Vagina (tissue), 2 donors: Measurements from ENCODE around the gene RRP8. TPM values are rescaled to one million over a fixed set of nuclear protein-coding genes. Genes with fewer than 3 reads are reported as not detected.

Experiments
- DNase-seq, 2 donors: peaks; one replicate each; pipeline ENCODE4 v3.0.0-alpha.2; 2017; ENCODE audit errors: extremely low spot score in 2 of 2
- H3K27ac ChIP-seq: fragments of 200-600 bp; sonication (generic); one replicate; pipeline ENCODE4 v1.5.1; 2019
- H3K27me3 ChIP-seq: fragments of 200-600 bp; sonication (generic); one replicate; pipeline ENCODE4 v1.5.1; 2019
- H3K36me3 ChIP-seq, 2 donors: fragments of 200-600 bp; sonication (generic); one replicate each; pipeline ENCODE4 v1.5.1; 2017 to 2019
- H3K4me1 ChIP-seq: fragments of 200-600 bp; sonication (generic); one replicate; pipeline ENCODE4 v1.5.1; 2019
- H3K4me3 ChIP-seq, 2 donors: fragments of 200-600 bp; sonication (generic); 1 replicate in 1 of 2; 2 replicates in 1 of 2; pipeline ENCODE4 v1.5.1; 2016 to 2019
- H3K9me3 ChIP-seq: fragments of 200-600 bp; sonication (generic); one replicate; pipeline ENCODE4 v1.5.1; 2019
- POLR2A ChIP-seq, 2 donors: fragments of 450-650 bp; IDR thresholded peaks; one replicate each; pipeline ENCODE4 v1.6.1; 2017; ENCODE audit warnings: antibody characterized with exemption in 2 of 2, mild to moderate bottlenecking in 2 of 2, moderate library complexity in 2 of 2
- POLR2AphosphoS5 ChIP-seq, 2 donors: sonication (generic); formaldehyde crosslinking; IDR thresholded peaks; one replicate each; pipeline ENCODE4 v1.9.0; 2017; ENCODE audit warnings: antibody characterized with exemption in 2 of 2, mild to moderate bottlenecking in 2 of 2, low read depth in 1 of 2; ENCODE audit not compliant: insufficient read depth in 1 of 2
- intact Hi-C: fragments of 100-400 bp; cut with DNase I; formaldehyde crosslinking; loops from one replicate; pipeline ENCODE4 v1.15.1; 2023
- total RNA-seq: library from RNA; depleted of rRNA; stranded (reverse); fragments of >200 nt; gene quantifications from one replicate; pipeline ENCODE4 v1.2.3, GENCODE V29; 2016
- TF ChIP-seq, protein P1 (sequence below), 3 experiments: fragments of 450-650 bp in 2 of 3; fragments of 200-600 bp in 1 of 3; sonication (generic) in 1 of 3; IDR thresholded peaks; one replicate each; pipeline ENCODE4 v1.5.1; 2017 to 2019; ENCODE audit warnings: antibody characterized with exemption in 3 of 3, mild to moderate bottlenecking in 2 of 3, moderate library complexity in 2 of 3

RRP8 gene
- total RNA-seq, 1 donor from 2014 or later = 10.3 TPM

DNA sequence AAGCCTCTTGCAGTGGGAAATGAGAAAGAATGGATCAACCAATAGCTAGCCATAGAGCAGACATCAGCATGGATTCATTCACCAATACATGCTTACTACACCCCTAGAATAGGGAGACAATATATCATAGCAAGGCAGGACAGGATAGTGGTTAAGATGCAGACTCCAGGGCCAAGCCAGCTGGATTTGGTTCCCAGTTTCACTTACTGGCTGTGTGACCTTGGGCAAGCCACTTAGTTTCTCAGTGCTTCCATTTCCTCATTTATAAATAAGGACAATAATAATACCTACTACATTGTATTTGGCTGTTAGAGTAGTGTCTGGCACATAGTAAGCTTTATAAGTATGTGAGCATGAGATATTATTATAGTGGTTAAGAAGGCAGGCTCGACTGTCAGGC lies 45.1 kb upstream of the RRP8 start:
- Histone ChIP-seq H3K27me3 (no peaks in the 10 kb centered on the region), H3K27ac (peak overlapping the region; percentile 63), H3K36me3 (no peaks in the 10 kb centered on the region), H3K4me3 (no peak overlapping the region), H3K9me3 (no peaks in the 10 kb centered on the region), H3K4me1 (peaks cover 25% of the 10 kb centered on the region)
- TF ChIP-seq POLR2AphosphoS5 (IDR thresholded peaks at IDR 0.05; ENCODE audit: insufficient read depth in 1 of 2, low read depth in 1 of 2) = no peak
- TF ChIP-seq, protein P1, sequence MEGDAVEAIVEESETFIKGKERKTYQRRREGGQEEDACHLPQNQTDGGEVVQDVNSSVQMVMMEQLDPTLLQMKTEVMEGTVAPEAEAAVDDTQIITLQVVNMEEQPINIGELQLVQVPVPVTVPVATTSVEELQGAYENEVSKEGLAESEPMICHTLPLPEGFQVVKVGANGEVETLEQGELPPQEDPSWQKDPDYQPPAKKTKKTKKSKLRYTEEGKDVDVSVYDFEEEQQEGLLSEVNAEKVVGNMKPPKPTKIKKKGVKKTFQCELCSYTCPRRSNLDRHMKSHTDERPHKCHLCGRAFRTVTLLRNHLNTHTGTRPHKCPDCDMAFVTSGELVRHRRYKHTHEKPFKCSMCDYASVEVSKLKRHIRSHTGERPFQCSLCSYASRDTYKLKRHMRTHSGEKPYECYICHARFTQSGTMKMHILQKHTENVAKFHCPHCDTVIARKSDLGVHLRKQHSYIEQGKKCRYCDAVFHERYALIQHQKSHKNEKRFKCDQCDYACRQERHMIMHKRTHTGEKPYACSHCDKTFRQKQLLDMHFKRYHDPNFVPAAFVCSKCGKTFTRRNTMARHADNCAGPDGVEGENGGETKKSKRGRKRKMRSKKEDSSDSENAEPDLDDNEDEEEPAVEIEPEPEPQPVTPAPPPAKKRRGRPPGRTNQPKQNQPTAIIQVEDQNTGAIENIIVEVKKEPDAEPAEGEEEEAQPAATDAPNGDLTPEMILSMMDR (IDR thresholded peaks at IDR 0.05) = no peak
- TF ChIP-seq POLR2A (IDR thresholded peaks at IDR 0.05) = no peak
- DNase-seq = peak in 1 of 2 donors; percentile 56
- intact Hi-C loops = no loop called here

DNA sequence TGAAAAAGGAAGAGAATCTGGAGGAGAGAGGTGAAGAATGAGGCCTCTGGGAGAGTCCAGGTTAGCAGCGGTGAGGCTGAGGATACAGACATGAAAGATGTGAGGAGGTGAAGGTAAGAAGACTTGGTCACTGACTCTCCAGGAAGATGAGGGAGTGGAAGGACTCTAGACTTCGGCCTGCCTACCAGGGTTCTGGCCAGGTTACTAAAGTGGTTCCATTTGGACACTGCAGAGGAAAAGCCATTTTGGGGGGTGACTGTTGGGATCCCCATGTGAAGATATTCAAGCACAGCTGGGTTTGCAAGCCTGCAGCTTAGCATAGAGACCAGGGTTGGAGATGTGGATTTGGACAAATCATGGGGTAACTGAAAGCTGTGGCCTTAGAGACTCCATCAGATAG lies 44.4 kb upstream of the RRP8 start:
- H3K36me3 ChIP-seq = no peaks in the 10 kb centered on the region
- peak in 1 of 2 donors; percentile 79 for DNase-seq
- peaks cover 25% of the 10 kb centered on the region for H3K4me1 ChIP-seq
- TF ChIP-seq, protein P1 (IDR thresholded peaks at IDR 0.05) = no peak
- TF ChIP-seq POLR2AphosphoS5 (IDR thresholded peaks at IDR 0.05; ENCODE audit: insufficient read depth in 1 of 2, low read depth in 1 of 2) (no peak), POLR2A (IDR thresholded peaks at IDR 0.05) (no peak)
- intact Hi-C loops = no loop called here
- no peaks in the 10 kb centered on the region for H3K9me3 ChIP-seq
- no peak overlapping the region for H3K4me3 ChIP-seq
- peak overlapping the region; percentile 63 for H3K27ac ChIP-seq
- H3K27me3 ChIP-seq = no peaks in the 10 kb centered on the region

DNA sequence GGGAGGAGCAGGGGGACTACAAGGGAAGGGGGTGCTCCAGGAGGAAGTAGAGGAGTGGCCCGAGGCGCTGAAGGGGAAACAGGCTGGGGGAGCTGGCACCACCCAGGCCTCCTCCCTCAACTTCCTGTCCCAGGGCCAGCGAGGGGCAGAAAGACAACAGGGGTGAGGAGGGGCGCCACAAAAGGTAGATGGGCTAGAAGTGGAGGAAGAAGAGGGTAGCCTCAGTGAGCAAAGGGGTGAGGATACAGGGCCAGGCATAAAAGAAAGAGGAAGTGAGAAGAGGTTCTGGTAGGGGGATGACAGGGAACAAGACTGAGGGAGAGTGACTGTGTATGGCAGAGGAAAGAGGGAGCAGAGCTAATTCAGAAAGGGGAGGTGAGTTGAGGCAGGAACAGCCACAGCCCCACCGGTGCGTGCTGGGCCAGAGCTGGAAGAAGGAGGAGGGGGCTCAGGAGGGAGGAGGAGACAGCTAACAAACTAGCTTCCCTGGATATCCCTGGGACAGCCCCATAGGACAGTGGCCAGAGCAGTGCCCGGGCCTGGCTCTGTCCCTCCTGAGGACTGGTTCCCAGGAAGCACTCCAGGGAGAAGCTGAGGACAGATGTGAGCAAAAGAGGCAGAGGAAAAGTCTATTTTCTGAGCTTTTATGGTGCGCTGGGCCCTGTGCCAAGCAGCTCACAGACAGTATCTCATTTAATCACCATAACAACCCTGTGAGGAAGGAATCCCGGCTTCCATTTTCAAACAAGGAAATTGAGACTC lies 43.7 kb upstream of the RRP8 start:
- Histone ChIP-seq H3K9me3 (no peaks in the 10 kb centered on the region), H3K27me3 (no peaks in the 10 kb centered on the region), H3K27ac (peak overlapping the region; percentile 63), H3K36me3 (no peaks in the 10 kb centered on the region), H3K4me1 (peaks cover 25% of the 10 kb centered on the region), H3K4me3 (peak overlapping the region; percentile 20 to 25)
- intact Hi-C loops = no loop called here
- TF ChIP-seq POLR2A (IDR thresholded peaks at IDR 0.05) = no peak
- peak in 1 of 2 donors; percentile 33 for TF ChIP-seq POLR2AphosphoS5 (IDR thresholded peaks at IDR 0.05; ENCODE audit: insufficient read depth in 1 of 2, low read depth in 1 of 2)
- peak in 1 of 2 donors; percentile 82 for DNase-seq

DNA sequence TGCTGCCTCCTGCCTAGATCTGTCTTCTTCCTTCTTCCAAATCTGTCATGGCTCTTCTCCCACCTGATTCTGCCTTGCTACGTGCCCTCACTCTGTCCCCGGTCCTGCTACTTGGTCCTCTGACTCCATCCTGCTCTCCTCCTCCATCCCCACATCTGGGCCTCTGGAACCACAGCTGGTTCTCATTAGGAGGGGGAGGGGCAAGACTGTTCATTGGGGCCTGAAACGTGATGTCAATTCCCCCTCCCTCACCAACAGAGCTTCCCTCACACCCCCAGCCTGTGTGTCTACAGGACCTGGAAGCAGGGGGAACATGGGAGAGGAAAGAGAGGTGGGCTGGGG lies 43.1 kb upstream of the RRP8 start:
- intact Hi-C loops = no loop called here
- H3K36me3 ChIP-seq = no peaks in the 10 kb centered on the region
- TF ChIP-seq POLR2AphosphoS5 (IDR thresholded peaks at IDR 0.05; ENCODE audit: insufficient read depth in 1 of 2, low read depth in 1 of 2) (peak; percentile 22 to 39), POLR2A (IDR thresholded peaks at IDR 0.05) (peak in 1 of 2 donors; percentile 39)
- TF ChIP-seq, protein P1 (IDR thresholded peaks at IDR 0.05) = no peak
- H3K4me3 ChIP-seq = peak overlapping the region; percentile 20 to 25
- no peaks in the 10 kb centered on the region for H3K9me3 ChIP-seq
- peaks cover 25% of the 10 kb centered on the region for H3K4me1 ChIP-seq
- peak overlapping the region; percentile 63 for H3K27ac ChIP-seq
- DNase-seq = peak in 1 of 2 donors; percentile 94
- no peaks in the 10 kb centered on the region for H3K27me3 ChIP-seq

DNA sequence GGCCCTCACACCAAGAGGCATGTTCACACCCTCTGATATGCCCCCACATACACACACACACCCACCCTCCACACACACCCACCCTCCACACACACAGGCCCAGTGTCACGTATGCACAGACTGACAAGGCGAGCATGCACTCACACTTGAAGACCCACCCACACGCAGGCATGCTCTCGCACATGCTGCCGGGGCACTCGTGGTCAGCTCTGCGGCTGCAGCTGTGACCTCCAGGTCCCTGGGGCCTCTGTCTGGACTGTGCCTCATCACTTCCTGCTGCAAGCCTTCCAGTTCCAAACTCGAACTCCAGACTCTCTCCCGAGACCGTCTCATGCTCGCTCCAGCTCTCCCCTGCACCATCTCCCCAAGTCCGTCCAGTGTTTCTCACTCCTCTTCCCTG lies 42.7 kb upstream of the RRP8 start:
- peak in 1 of 2 donors; percentile 89 for DNase-seq
- Histone ChIP-seq H3K9me3 (no peaks in the 10 kb centered on the region), H3K36me3 (no peaks in the 10 kb centered on the region), H3K27ac (peak overlapping the region; percentile 63), H3K27me3 (no peaks in the 10 kb centered on the region), H3K4me1 (peaks cover 25% of the 10 kb centered on the region), H3K4me3 (peak overlapping the region; percentile 20 to 25)
- TF ChIP-seq, protein P1 (IDR thresholded peaks at IDR 0.05) = no peak
- no peak for TF ChIP-seq POLR2A (IDR thresholded peaks at IDR 0.05)
- TF ChIP-seq POLR2AphosphoS5 (IDR thresholded peaks at IDR 0.05; ENCODE audit: insufficient read depth in 1 of 2, low read depth in 1 of 2) = no peak
- intact Hi-C loops = no loop called here
